Measurements from ENCODE around the gene PLA2G2F. TPM values are rescaled to one million over a fixed set of nuclear protein-coding genes. Genes with fewer than 3 reads are reported as not detected.

PLA2G2F gene
- total RNA-seq, 1 donor from 2014 or later = not detected

DNA sequence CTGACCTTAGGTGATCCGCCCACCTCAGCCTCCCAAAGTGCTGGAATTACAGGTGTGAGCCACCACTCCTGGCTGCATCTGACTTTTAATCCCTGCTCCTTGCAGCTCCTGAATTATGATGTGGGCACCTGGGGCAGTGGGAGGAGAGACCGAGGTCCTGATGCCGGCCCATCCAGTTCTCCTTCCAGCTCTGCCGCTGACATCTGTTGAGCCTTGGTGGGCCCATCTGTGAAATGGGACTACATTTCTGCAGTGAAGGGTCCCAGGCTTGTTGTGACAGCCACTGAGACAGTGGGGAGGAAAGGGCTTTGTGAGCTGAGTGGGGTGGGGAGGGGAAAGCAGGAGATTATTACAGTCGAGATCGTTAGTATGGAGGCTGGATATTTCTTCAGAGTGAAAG is 11.8 kb downstream of the PLA2G2F start:
- no peak overlapping the region for H3K4me3 ChIP-seq
- H3K36me3 ChIP-seq = no peaks in the 10 kb centered on the region
- no peaks in the 10 kb centered on the region for H3K9me3 ChIP-seq
- TF ChIP-seq, protein P1, sequence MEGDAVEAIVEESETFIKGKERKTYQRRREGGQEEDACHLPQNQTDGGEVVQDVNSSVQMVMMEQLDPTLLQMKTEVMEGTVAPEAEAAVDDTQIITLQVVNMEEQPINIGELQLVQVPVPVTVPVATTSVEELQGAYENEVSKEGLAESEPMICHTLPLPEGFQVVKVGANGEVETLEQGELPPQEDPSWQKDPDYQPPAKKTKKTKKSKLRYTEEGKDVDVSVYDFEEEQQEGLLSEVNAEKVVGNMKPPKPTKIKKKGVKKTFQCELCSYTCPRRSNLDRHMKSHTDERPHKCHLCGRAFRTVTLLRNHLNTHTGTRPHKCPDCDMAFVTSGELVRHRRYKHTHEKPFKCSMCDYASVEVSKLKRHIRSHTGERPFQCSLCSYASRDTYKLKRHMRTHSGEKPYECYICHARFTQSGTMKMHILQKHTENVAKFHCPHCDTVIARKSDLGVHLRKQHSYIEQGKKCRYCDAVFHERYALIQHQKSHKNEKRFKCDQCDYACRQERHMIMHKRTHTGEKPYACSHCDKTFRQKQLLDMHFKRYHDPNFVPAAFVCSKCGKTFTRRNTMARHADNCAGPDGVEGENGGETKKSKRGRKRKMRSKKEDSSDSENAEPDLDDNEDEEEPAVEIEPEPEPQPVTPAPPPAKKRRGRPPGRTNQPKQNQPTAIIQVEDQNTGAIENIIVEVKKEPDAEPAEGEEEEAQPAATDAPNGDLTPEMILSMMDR (IDR thresholded peaks at IDR 0.05) = no peak
- peaks cover 31% of the 10 kb centered on the region for H3K4me1 ChIP-seq
- intact Hi-C loops (cut with DNase I) = no loop called here
- peaks cover 4% of the 10 kb centered on the region for H3K27me3 ChIP-seq (ENCODE audit: low read depth)
- no peak overlapping the region for H3K27ac ChIP-seq
- DNase-seq = no peak
- no peak for ATAC-seq

DNA sequence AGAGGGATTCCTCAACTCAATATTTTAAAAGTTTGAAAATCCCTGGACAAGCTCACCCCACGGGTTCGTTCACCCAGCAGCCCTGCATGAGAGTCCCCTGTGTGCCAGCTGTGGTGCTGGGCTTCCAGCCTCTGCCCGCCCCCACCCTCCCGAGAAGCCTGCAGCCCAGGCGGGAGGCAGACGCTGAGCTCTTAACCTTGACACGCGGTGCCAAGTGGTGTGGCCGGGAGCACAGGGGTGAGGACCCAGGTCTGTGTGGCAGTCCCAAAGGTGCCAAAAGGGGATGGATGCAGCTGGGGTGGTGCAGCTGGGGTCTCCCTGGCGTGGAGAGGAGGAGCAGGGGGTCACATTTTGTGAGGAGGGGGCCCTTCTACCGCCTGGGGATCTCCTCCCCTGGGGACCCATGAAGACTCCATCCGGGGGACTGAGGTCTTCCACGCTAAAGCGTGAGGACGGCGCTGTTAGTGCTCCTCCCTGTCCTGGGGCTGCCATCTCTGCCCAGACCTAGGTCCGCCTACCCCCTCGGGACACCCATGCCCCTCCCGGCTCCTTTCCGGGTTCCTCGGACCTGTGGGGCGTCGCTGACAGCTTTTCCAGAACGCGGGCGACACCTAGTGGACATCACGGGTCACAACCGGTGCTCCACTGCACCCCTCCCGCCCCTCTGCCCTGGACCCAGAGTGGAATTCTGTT is 12.9 kb downstream of the PLA2G2F start:
- ATAC-seq = peak; percentile 92 to 93
- intact Hi-C loops (cut with DNase I) = no loop called here
- Histone ChIP-seq H3K4me3 (peak overlapping the region; percentile 40), H3K27ac (peak overlapping the region; percentile 74), H3K4me1 (peaks cover 31% of the 10 kb centered on the region), H3K9me3 (no peaks in the 10 kb centered on the region), H3K36me3 (no peaks in the 10 kb centered on the region), H3K27me3 (ENCODE audit: low read depth) (peaks cover 4% of the 10 kb centered on the region)
- DNase-seq = peak; percentile 88
- TF ChIP-seq, protein P1 (IDR thresholded peaks at IDR 0.05) = peak; percentile 95

DNA sequence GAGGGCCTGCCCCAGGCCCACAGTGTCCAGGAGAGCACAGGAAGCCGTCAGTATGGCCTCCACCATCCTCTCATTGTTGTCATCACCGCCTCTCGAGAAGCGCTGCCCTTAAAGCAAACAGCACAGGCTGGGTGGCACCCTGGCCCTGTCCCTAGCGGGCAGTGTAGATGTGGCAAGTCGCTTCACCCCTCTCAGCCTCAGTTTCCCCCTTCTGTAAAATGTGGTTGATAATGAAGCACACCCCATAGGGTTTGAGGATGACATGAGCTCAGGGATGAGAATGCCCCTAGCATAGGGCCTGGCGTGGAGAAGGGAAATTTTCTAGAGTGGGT is 13.4 kb downstream of the PLA2G2F start:
- H3K9me3 ChIP-seq = no peaks in the 10 kb centered on the region
- TF ChIP-seq, protein P1 (IDR thresholded peaks at IDR 0.05) = no peak
- H3K4me3 ChIP-seq = peak overlapping the region; percentile 40

DNA sequence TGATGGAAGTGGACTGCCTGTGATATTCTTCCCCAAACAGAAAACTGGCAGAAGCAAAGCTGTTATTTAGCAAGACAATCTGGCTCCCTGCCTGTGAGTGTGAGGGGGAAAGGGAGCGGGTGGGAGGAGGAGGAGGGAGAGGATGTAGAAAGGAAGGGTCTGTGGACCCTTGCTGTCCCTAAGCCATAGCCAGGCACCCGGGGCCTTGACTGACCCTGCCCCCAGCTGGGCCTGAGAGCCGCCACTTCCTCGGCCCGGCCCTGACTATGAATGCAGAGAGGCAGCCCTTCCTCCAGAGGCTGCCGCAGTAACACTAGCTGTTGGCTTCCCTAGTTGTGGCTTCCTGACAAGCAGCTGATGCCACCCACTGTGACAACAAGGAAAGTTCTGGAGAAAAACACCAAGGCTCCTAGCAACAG is 13.9 kb downstream of the PLA2G2F start:
- peak; percentile 61 to 74 for ATAC-seq
- Histone ChIP-seq H3K27me3 (ENCODE audit: low read depth) (peaks cover 4% of the 10 kb centered on the region), H3K4me1 (peaks cover 31% of the 10 kb centered on the region), H3K36me3 (no peaks in the 10 kb centered on the region), H3K9me3 (no peaks in the 10 kb centered on the region), H3K4me3 (no peak overlapping the region), H3K27ac (peak overlapping the region; percentile 74)
- peak; percentile 67 for DNase-seq
- TF ChIP-seq, protein P1 (IDR thresholded peaks at IDR 0.05) = no peak
- intact Hi-C loops (cut with DNase I) = no loop called here

More for the DNA sequence above, 13.4 kb downstream of the PLA2G2F start:
- DNase-seq (no peak), ATAC-seq (no peak)
- intact Hi-C loops (cut with DNase I) = no loop called here
- Histone ChIP-seq H3K4me1 (peaks cover 31% of the 10 kb centered on the region), H3K36me3 (no peaks in the 10 kb centered on the region), H3K27me3 (ENCODE audit: low read depth) (peaks cover 4% of the 10 kb centered on the region), H3K27ac (peak overlapping the region; percentile 74)

DNA sequence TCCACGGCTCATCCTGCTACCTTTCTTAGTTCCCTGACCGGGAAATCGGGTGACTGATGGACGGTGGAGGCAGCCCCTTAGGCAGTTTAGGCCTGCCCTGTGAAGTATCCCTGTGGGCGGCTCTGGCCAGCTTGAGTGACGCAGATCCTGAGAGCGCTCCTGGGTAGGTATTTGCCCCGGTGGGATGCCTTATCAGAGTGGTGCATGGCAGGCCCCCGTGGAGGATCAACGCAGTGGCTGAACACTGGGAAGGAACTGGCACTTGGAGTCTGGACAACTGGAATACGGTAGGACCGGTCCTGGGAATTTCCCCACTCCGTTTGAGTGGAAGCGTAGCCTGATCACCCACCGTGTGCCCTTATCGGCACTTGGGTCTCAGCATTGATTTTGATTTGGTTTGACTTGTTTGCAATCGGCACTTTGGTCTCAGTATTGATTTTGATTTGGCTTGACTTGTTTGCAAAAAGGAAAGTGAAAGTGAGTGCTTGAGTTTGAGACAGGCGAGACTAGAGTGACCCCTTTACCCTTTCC is 15.2 kb downstream of the PLA2G2F start:
- H3K4me1 ChIP-seq = peaks cover 31% of the 10 kb centered on the region
- peaks cover 4% of the 10 kb centered on the region for H3K27me3 ChIP-seq (ENCODE audit: low read depth)
- H3K27ac ChIP-seq = peak overlapping the region; percentile 74
- H3K36me3 ChIP-seq = no peaks in the 10 kb centered on the region
- peaks cover 8% of the 10 kb centered on the region for H3K9me3 ChIP-seq
- peak in 1 of 2 donors; percentile 28 for ATAC-seq
- peak overlapping the region; percentile 27 for H3K4me3 ChIP-seq
- TF ChIP-seq, protein P1 (IDR thresholded peaks at IDR 0.05) = no peak
- intact Hi-C loops (cut with DNase I) = no loop called here
- DNase-seq = no peak

Data from lower lobe of right lung (tissue), 2 donors.